GM21381 (cell line): ENCODE data around the gene CFAP221.

Experiments used
- ATAC-seq: cut with Tn5 transposase; IDR thresholded peaks from one replicate; pipeline ENCODE4 v1.9.1; 2021; ENCODE audit warnings: mild to moderate bottlenecking, moderate library complexity; ENCODE audit not compliant: unreplicated experiment

Gene CFAP221

DNA sequence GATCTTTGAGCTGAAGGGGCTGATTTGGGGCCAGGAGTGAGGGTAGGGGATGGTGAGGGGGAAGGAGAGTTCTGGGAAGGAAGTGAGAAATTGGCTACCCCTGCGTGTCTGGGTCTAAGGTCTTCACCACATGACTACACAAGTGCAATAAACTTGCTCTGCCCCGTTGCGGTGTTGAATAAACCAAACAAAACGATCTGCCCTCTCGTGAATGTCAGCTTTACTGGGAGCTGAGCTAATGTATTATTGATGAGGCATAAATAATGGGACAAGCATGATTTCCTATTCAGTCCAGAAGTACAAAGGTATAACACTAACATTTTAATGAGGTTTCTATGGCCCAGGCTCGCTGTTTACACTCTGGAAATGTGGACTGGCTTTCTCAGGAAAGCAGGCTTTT is 8.0 kb upstream of the CFAP221 start:
- no peak for ATAC-seq

DNA sequence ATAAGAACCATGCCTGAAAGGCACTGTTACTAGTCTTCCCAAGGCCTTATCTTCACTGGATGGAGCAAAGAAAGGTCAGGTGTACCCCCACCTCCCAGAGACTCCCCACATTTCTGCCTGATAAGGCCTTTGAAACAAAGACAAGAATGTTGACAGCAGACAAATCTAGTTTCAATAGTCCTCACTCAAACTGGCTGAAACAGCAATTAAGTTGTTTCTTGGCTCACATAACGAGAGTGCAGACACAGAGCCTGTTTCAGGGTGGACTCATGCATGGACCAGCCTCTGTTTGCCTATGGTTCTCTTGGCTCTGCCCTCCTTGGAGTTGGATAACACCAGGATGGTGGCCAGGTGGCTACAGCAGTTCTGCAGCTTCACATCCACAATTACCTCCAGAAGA is 7.5 kb upstream of the CFAP221 start:
- no peak for ATAC-seq

DNA sequence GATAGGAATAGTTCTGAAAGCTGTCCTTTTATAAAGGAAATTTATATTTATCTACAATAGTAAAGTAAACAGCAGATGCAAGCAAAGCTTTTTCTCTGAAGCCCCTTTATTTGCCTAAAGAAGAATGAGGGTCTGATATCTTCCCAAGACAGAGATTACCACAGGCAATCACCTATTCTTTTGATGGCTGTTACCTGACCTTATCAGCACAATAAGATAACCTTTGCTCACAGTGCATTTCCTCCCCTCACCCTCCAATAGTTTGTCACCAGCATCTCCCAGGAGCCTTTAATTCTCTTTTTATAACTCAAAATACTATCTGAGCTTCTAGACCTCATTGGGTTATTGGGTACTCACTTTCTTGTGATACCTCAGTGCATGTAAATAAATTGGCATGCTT is 6.5 kb upstream of the CFAP221 start:
- ATAC-seq: no peak

DNA sequence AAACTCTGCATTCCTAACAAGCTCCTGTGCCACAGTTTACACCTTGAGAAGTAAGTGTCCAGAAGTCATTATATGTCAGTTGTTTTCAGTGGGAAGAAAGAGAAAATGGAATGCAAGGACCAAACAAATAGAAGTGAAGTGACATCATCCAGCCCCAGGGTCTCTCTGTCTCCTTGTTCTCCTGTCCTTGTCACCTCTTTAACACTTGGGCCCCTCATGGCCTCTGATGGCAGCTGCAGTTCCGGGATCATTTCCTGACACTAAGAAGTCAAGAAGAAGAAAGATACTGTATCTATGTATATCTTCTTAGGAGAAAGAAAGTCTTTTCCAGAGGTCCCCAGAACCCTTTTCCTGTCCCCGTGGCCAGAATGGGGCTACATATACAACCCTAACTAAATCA is 2.8 kb upstream of the CFAP221 start:
- no peak for ATAC-seq

DNA sequence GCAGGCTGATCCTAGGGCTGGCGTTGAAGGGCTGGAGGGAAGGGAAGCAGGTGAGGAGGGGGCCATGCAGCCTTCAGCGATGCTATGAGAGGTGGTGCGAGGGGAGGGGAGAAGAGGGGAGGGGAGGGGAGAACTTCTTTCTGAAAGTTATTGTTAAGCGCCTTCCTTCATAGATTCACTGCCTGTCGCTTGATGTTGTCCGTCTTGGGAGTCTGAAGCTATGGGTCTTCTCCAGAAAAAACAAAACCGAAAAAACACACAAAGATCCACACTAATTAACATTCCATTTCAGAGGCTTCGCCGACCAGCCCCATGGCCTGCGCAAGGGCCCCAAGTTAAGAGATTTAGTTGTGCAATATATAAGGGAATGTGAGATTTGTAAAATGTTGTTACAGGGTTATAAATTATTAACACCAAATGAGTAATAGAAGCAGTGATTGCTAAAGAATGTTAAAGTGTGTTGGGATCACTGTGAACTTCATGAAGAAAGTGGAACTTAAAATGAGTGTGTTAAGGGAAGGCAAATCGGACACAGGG is 758 bp downstream of the CFAP221 start:
- ATAC-seq: no peak

DNA sequence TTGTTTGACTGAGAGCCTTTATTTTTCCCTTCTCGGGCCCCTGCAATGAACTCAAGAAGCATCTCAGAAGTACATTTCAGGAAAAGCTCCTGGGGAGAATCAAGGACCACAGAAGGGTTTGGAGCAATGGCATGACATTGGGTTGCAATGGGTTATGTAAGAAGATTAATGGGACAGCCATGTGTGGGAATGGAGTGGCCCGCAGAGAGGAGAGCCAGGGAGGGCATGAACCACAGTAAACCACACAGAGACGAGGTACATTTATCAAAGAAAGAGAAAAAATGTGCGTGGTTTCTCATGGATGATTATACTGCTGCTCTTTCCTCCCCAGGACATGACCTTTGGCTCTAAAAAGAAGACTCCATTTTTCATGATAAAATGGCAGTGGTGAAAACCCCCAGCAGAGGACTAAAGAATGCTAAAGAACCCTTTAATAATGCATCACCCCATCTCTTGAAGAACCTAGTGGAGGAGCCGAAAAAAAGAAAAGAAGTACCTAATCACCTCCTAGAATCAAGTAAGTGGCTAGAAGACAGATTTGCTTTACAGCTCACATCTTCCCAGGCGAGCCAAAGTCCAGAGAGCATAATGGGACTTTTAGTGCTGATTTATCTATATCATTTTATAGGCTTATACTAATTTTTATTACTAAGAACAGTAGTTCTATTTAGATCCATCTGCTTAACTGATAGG is 1.7 kb downstream of the CFAP221 start:
- no peak for ATAC-seq

DNA sequence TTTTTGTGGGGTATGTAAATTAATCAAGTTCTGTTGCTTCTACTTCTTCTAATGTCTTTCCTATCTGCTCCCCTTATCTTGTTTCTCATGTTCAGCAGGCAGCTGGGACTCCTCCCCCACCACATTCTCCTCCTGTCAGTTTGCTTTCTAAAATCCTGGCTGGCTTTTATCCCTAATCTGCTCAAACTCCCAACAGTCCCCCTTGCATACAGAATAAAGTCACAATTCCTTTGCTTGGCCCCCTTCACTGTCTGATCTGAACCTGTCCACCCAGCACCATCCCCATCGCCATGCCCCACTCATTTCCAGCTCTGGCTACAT is 2.2 kb downstream of the CFAP221 start:
- ATAC-seq: no peak

DNA sequence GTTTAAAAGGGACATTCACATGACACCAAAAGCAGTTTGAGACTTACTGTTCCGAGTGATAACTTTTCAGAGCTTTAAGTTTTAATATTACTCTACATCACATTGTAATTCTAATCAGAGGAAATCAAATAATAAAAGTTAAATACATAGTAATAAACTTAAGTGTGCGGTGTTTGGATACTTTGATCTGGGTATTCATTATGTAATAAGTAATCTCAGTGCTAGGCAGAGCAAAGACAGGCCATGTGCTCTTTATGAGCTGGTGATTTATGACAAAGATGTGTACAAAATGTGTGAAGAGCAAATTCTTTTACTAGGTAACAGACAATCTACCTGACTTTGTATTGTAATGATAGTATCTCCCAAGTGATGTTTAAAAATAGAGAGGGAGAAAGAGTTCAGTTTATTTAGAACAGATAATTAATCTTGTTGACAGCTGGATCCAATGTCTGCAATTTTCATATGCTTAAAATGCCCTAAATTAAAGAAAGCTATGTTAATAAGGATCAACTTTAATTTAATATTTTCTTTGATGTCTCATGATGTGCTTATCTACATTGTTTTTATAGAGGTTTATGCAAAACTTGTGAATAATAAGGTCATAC is 4.4 kb downstream of the CFAP221 start:
- no peak for ATAC-seq

DNA sequence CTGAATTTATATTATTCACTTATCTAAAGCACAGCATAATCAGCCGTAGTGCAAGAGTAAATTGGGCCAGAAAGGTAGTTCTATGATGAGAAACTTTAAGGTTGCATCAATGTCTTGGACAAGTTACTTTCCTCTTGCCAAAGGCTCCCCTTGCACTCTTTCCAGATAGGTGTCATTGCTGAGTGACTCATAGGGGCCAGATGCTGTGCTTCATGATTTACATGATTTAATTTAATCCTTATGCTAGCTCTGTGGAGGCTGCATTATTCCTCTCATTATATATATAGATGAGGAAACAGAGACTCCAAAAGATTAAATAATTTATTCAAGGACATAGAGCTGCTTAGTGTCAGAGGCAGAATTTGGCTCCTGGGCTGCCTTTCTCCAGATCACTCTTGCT is 5.0 kb downstream of the CFAP221 start:
- no peak for ATAC-seq

DNA sequence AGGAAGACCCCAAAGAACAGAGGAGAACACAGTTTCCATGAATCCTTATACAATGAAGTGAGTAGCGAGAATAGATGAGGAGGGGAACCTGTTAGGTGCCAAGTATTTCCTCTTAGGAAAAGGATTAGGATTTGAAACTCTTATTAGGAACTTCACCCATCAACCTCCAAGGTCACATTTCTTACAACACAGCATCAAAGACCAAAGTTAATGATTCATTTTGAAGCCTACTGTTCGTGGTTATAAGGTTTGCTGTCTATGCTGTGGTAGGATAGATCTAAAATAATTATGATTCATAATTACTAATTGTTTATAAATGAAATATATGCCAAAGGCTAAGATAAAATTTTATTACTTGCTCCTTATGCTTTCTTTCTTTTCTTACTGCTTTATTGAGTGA is 6.1 kb downstream of the CFAP221 start:
- no peak for ATAC-seq

DNA sequence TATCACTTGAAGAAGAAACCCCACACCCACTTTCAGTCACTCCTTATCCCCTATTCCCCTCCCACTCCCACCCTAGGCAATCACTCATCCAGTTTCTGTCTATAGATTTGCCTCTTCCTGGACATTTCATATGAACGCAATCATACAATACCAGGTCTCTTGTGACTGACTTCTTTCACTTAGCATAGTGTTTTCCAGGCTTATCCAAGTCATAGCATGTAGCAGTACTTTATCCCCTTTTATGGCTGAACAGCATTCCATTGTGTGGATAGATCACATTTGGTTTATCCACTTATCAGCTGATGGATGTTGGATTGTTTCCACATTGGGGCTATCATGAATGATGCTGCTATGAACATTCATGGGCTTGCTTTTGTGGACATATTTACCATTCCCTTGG is 6.6 kb downstream of the CFAP221 start:
- no peak for ATAC-seq

DNA sequence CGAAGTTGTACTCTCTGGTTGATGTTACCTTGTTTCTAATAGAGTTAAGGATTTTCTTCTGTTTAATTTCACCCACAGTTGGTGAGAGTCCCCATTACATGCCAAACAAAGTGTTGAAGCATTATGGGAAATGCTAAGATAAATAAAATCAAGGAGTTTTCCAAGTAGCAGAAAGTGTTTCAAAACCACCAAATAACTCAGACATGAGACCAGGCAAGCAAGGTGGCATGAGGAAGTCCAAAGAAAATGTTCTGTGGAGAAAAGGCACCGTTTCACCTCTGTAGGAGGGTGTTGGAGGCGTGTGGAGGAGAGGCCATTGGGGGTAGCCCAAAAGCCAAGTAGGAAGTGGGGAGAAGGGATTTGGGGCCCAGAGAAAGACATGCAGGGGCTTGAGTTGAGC is 8.7 kb downstream of the CFAP221 start:
- ATAC-seq: no peak

DNA sequence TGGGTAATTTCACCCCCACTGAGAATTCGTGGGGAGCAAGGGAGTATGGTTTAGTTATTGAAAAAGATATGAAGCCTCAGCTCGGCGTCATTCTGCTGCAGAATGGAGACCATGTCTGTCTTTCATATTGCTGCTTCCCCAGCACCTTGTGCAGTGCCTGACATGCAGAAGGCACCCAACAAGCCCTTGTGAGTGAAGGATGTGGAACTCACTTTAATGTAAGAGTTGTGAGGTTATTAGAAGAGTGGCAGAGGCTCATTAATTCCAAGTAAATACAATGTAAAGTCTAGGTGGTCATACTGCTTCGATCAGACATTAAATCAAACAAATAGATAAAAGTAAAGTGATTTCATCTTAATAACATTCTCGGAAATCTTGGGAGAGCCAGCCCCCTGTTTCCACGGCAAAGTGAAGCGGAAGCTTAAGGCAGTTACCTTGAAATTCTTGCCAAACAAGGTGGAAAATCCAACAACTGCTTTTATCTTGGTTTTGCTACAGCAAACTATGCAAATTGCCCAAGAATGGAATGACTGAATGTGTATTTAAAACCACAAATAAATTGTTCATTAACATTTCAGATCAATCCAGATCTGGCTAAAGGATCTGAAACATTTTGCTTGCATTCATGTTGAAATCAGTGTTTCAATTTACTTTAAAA is 9.6 kb downstream of the CFAP221 start:
- ATAC-seq: no peak

DNA sequence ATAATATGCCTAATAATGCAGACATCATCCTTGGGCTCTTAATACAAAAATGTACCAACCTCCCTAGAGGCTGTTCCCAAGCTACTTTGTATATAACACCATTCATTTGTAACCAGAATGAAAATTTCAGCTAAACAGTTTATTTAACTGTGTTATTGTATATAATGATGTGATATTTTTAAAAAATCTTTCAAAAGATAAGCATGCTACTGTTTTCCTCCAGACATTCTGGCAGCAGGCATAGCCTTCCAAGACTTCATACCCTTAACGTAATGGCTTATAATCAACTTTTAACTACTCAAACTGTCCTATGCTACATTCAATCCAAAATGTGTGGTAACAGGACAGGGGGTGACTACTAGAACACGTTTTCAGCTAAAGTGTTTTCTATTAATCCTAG is 21.2 kb downstream of the CFAP221 start:
- ATAC-seq: no peak

DNA sequence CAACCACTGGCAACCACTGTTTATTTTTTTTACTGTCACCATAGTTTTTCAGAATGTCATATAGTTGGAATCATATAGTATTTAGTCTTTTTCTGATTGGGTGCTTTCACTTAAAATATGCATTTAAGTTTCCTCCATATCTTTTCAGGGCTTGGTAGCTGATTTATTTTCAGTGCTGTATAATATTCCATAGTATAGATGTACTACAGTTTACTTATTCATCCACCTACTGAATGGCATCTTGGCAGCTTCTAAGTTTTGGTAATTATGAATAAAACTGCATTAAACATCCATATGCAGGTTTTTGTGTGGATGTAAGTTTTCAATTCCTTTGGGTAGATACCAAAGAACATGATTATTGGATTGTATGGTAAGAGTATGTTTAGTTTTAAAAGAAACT is 23.0 kb downstream of the CFAP221 start:
- no peak for ATAC-seq

DNA sequence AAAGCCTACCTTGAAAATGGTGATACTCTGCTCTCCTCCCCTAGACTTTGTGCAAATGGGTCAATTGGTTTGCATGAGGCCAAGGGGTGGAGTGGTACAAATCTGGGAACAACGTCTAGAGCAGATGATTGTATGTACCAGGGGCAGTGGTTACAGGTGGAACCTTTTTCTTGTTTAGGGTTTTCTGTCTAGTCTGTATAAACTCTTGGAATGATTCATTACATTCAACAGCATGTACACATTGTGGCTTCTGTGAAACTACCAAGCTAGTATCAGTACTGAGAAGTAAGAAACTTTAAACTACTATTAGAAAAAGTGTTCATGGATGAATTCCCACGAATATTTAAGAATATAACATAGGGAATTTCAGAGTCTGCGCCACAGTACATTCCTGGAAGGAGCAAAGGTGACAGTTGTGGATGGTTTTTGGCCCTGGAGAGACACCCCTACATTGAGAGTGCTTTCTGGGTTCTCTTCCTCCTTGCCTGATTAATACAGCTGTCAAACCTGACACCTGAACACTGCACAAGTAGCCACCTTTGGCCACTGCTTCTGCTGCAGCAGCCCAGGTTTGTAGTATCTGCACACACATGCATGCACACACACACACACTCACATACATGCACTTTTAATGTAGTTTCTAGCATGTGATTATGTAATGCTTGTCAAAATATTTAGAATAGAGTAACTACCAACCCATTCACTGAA is 30.0 kb downstream of the CFAP221 start:
- peak; percentile 98 for ATAC-seq

DNA sequence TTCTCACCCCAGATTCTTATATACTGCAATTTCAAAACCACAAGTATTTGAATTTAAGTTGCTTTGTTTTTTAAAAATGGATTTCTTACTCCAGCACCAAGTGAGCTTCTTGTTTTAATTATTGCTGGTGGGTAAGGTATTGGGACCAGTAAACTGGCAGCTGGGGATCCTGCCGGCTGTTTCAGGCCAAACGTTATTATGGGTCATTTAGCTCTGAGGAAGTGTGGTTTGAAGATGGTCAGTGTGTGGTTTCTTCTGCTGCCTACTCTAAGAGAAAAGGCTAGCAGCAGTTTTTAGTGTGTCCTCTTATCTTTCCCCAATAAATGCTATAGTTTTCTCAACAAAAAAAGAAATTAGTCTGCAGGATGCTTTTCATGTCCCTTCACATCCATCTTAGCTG is 30.6 kb downstream of the CFAP221 start:
- ATAC-seq: no peak

DNA sequence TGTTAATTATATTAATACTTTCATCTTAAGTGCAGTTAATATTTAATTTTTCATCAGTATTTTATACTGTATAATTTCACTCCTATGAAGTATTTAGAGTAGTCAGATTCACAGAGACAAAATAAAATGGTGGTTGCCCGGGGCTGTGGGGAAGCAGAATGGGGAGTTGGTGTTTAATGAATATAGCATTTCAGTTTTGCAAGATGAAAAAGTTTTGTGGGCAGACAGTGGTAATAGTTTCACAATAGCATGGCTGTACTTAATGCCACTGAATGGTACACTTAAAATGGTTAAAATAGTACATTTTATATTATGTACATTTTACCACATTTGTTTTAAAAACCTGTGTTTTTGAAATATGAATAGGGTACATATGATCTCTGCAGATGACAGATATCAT is 31.2 kb downstream of the CFAP221 start:
- no peak for ATAC-seq

DNA sequence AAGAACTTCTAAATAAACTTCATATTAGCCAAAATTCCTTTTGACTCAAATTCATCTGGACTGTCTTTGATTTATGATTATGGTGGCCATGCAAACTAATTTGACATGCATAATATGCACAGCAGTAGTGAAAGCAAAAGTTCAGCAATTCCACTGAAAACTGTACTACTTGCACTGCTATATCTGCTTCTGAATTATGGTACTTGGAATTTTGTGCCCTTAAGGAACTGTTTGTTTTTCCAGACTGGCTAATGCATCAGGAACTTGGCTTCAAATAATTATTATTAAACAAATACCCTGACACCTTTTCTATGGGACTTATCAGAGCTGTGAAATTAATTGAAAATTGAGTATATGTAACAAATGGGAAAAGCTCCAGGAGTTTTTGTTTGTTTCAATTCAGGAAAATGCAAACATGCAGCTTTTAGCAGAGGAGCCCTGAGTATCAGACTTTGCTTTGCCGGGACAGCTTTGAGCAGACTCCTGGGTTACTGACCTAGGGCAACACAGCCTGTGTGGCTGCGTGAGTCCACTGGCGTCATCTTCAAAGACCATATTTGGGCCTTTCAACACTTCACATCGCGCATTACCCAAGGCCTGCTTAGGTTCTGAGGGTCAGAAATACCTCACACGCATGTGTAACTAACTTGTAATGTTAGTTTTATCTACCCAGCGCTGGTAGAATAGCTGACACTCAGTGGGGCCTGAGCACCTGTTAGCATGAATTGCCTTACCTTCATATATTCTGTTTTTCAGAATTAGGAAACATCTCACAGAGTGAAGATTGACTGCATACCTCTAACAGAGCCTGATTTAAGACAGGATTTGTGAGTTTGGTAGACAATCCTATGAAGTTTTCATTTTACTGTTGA is 35.4 kb downstream of the CFAP221 start:
- ATAC-seq: no peak

DNA sequence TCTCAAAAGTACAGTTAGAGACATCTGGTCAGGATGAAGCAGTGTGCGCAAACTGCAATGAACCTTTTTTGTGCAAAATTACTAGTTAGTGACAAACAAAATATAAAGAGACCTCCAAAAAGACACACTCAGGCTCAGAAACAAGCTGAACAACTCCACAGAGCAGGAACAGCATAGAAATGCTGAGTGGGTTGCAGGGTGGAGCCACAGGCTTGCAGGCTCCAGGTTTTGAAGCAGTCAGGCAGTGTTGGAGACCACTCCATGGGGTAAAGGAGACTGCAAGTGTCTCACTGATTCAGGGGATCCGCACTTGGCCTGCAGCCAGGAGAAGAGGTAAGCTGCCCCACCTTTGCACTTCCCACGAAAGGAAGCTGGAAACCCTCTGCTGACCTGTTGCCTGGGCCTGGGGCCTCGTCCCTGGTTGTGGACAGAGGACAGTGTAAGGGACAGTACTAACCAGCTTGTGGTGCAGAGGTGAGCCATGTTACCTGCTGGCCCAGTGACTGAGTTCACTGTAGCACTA is 36.4 kb downstream of the CFAP221 start:
- no peak for ATAC-seq

DNA sequence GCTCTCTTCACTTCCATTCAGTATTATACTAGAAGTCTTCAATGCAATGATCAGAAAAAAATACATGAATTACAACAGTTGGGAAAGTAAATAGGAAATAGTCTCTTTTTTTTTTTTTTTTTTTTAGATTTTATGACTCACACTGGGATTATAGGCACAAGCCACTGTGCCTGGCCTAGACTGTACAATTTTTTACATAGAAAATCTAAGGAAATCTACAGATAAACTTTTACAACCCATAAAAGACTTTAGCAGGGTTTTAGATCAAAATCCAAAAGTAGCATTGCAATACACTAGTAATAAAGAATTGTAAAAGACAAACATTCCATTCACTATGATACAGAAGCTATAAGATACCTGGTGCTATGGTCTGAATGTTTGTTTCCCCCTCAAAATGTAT is 39.0 kb downstream of the CFAP221 start:
- no peak for ATAC-seq
